ENCODE results near the gene MAVS.
"Not testable (repeated sequence)": the region's sequence is repeated elsewhere in the genome, so short reads cannot be mapped to it uniquely, and the experiment has no call there.

Gene MAVS

DNA sequence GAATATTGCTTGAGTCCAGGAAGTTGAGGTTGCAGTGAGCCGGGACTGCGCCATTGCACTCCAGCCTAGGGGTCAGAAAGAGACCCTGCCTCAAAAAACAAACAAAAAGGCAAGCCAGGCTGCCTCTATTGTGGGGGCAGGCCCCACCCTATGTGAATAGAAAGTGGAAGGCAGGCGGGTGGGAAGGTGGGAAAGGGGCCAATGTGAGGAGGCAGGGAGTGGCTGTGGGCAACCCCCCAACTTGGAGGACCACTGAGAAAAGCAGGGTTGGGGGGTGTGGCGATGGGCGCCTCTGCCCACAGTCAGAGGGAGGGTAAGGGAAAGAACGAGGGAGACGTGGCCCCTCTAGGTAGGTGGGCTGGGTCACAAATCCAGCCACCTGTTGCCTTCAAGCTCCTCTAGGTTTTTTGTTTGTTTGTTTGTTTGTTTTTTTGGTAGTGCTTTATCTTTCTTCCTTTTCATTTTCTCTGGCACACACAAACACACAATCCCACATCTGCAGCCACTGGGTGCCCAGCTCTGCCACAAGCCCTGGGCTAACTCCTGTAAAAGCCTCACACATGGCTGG lies 31.6 kb upstream of the MAVS start:
- in situ Hi-C loops (cut with MboI; ENCODE audit: low sequenced_read_pairs) = no loop called here

DNA sequence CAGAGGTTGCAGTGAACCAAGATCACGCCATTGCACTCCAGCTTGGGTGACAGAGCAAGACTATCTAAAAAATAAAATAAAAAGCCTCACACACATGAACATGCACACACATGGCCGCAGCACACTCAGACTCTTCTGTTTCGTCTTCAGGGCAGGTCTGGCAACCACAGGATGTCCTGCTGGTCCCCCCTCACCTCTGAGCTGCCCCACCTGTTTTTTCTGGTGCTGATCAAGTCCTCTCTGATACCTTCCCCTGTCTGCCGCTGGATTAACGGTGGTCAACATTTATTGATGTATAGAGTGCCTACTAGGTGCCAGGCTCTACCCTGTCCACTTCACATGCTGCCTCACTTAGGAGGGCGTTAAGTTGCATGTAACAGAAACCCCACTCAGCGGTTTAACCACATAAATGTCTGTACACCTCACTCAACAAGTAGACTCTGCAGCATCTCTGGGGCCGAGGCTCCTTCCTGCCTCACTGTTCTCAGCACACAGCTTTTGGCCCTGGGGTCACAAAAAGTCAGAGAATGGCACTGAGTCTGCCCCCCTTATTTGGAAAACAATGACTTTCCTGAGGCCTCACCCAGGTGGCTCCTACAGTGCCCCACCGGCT lies 30.8 kb upstream of the MAVS start:
- in situ Hi-C loops (cut with MboI; ENCODE audit: low sequenced_read_pairs) = no loop called here

DNA sequence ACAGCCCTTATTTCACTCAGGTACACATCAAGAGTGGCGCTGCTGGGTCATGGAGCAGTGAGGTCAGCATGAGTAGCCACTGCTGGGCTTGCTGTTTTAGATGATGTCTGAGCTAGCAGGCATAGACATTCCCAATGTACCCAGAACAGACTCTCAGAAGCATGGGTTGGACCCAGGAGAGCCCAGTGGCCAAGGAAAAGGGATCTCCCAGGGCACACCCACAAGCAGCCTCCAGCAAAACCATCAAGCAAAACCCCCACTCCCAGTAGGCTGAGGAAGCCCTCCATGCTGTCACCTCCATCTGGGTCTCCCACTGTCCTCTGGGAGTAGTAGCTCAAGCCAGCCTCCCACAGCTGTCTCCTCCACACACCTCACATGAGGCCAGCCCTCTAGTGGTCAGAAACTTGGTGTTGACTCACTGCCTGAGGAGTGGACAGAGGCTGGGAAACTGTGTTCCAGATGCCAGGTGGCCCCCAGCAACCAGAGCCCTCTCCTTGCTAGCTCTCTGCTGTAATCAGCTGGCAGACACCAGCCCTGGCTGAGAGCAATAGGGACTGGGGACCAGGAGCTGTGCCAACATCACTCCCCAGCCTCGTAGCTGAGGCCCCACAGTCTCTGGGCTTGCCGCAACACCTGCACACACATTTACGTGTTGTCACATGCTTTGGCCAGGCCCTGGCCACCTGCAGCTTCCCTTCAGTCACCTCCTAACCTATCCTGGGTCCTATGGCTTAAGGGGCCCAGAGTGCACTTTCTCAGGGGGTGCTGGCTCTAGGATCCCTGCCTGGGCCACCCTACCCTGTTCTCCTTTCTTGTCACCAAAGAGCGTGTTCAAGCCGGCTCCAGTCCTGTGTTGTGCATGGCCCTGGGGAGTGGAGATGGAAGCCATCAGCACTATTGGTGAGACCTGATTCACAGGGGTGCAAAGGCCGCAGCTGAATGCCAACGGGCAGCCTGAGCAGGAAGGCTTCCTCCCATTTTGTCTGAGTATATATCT lies 28.2 kb upstream of the MAVS start:
- in situ Hi-C loops (cut with MboI; ENCODE audit: low sequenced_read_pairs) = no loop called here

DNA sequence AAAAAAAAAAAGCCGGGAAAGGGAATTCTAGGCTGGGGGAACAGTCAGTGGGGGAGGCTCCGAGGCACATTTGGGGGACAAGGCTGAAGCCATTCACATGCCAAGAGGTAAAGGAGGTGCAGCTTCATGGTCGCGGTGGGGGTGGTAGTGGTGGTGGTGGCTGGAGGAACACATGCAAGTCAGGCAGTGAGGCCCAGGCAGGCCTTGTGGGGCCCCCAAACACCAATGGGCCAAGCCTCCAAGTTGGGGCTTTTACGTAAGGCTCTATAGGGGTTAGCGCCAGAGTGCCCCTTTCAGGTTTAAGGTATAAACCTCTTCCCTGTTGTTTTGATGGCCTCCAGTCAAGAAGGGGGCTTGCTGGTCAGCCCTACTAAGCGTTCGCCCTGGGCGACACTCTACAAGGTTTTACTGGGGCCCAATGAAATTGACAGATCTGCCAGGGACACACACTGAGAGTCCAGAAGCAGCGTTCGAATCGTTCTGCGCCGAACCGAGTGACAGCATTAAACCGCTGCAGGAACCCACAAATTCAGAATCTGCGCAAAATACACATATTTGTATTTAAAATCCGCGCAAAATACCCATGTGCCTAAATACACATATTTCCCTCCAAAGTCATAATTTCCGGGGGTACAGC lies 27.1 kb upstream of the MAVS start:
- in situ Hi-C loops (cut with MboI; ENCODE audit: low sequenced_read_pairs) = no loop called here

DNA sequence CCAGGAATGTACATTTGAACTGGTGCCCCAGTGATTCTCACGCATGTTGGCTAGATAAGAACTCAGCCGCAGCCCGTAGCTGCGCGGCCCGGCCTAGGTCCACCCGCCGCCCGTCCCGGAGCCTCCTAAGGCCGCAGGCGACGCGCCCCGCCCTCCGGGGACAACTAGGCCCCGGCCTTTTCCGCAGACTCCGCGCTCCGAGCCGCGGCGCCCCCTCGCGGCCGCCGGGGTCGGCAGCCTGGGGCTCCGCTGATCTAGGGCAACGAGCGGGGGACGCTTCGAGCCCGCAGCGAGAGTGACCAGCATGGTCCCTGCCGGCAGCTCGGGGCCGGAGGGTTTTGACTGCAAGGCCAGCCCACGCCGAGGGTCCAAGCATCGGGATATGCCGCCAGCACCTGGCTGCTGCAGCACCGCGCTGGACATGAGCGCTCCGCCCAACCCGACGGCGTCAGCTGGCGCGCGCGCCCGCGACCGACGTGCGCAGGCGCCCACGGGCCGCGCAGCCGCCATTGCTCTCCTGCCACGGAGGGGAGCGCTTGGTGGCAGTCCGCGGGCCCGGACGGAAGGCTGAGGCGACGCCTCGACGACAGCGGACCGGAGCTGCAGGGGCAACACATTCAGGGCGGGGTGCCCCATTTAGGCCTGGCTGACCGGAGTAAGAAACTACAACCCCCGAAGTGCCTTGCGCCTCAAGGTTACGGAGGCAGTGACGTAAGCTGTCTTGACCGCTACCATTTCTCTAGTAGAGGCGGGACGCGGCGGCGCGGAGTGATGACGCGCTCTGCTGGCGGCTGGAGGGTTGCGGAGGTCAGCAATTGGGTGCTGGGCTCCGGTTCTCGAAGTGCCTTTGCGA lies 26.4 kb upstream of the MAVS start, which contains the start of gene AP5S1:
AP5S1 (plus strand) TSS at position 500 of the 853 bp plus-strand sequence. CDS start 1,571 bp downstream, outside the sequence.
- in situ Hi-C loops (cut with MboI; ENCODE audit: low sequenced_read_pairs) = no loop called here

DNA sequence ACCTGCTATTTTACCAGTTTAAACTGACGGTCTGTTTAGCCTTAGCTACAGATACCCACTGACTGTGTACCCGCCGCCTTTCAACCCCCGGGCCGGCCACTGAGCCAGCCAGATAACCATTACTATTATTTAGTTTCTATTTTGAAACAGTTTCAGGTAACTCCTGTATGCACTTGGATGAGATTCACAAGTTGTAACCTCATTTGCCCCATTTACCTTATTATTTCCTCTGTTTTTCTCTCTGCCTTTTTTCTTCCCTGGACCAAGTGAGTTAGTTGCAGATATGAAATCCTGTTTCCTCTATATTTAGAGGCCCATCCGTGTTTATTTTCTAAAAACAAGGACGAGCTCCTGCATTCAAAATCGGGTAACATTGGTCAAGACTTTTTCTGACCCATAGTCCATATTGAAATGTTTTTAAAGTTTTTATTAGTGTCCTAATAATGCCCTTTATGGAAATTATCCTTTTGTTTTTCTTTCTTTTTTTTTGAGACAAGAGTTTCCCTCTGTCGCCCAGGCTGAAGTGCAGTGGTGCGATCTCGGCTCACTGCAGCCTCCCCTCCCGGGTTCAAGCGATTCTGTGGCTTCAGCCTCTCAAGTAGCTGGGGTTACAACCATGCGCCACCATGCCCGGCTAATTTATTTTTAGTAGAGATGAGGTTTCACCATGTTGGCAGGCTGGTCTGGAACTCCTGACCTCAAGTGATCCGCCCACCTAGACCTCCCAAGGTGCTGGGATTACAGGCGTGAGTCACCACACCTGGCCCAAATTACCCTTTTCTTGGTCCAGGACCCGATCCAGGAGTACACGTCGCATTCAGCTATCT lies 25.5 kb upstream of the MAVS start:
- in situ Hi-C loops (cut with MboI; ENCODE audit: low sequenced_read_pairs) = no loop called here

DNA sequence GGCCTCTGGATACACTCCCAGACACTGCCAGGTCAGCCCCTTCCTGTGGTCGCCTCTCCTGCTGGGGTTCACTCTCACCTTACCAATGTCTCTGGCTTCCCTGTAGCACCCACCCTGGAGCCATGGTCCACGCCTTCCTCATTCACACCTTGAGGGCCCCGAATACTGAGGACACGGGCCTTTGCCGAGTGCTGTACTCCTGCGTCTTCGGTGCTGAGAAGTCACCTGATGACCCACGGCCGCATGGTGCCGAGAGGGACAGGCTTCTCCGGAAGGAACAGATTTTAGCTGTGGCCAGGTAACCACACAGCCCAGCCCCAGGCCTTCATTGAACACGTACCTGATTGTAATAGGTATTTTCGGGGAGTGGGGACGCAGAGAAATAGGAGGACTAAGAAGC lies 24.6 kb upstream of the MAVS start:
- in situ Hi-C loops (cut with MboI; ENCODE audit: low sequenced_read_pairs) = no loop called here

DNA sequence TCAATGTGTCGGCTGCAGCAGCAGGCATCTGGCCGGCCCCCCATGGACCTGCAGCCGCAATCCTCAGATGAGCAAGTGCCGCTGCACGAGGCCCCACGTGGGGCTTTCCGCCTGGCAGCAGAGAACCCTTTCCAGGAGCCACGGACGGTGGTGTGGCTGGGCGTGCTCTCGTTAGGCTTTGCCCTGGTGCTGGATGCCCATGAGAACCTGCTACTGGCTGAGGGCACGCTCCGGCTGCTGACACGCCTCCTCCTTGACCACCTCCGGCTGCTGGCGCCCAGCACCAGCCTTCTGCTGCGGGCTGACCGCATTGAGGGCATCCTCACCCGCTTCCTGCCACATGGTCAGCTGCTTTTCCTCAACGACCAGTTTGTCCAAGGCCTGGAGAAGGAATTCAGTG lies 22.8 kb upstream of the MAVS start:
- in situ Hi-C loops (cut with MboI; ENCODE audit: low sequenced_read_pairs) = no loop called here

DNA sequence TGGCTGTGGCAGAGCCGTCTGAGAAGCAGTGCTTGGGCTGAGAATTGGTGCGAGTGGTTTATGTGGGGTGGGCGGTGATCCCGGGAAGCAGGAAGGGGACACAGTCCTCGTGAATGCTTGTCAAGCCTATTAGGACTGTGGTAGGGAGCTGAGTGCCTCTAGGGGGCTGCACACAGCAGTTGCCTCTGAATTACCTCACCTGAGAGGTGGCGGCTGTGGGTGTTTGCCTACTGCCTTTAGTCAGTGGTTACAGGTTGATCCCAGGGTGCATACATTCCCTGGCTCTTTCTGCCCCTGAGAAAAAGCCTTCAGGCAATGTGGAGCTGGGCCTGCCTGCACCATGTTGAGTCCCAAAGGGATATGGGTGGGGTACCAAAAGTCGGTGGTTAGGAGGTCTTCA lies 21.1 kb upstream of the MAVS start:
- in situ Hi-C loops (cut with MboI; ENCODE audit: low sequenced_read_pairs) = no loop called here

DNA sequence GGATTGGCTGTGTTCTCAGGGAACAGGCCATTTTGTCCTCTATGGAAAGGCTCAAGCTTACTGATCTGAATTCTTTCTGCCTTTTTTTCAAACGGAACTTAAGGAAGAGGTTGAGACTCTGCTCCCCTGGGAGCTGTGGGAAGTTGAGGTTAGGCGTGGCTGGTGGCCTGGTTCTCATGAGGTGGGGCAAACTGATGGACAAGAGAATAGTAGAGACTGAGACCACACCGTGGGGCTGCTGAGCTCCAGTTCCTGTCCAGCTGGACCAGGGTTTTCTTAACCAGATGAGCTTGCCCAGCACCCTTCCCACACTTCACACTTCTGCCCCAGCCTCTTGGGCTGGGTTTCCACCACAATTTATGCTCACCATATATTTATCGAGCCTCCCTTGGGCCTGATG lies 20.2 kb upstream of the MAVS start:
- in situ Hi-C loops (cut with MboI; ENCODE audit: low sequenced_read_pairs) = no loop called here

DNA sequence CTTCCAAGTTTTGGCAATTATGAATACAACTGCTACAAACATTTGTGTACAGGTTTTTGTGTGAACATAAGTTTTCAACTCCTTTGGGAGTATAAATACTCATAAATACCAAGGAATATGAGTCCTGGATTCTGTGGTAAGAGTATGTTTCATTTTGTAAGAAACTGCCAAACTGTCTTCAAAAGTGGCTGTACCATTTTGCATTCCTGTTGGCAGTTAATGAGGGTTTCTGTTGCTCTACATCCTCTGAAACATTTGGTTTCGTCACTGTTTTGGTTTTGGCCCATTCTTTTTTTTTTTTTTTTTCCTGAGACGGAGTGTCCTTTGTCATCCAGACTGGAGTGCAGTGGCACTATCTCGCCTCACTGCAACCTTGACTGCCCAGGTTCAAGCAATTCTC lies 17.8 kb upstream of the MAVS start:
- in situ Hi-C loops (cut with MboI; ENCODE audit: low sequenced_read_pairs) = no loop called here

DNA sequence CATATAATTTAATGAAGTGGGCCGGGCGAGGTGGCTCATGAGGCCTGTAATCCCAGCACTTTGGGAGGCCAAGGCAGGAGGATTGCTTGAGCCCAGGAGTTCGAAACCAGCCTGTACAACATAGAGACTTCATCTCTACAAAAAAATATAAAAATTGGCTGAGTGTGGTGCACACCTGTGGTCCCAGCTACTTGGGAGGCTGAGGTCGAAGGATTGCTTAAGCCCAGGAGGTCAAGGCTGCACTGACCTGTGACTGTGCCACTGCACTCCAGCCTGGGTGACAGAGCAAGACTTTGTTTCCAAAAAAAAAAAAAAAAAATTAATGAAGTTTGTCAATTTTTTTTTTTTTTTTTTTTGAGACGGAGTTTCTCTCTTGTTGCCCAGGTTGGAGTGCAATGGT lies 16.7 kb upstream of the MAVS start:
- in situ Hi-C loops (cut with MboI; ENCODE audit: low sequenced_read_pairs) = not testable (repeated sequence)

DNA sequence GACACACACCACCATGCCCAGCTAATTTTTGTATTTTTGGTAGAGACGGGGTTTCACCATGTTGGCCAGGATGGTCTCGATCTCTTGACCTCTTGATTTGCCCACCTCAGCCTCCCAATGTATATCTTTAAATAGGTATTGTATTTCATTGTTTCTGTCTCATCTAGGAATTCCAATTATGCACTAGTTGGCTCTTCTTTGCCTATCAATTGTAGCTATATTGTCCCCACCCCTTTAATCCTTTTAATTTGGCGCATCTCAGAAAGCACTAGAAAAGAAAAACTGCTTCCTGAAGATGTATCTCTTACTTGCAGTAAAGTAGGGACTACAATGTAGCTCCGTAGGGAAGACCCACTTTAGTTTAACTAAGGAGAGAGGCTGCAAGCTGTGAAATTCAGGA lies 10.5 kb upstream of the MAVS start:
- in situ Hi-C loops (cut with MboI; ENCODE audit: low sequenced_read_pairs) = no loop called here

DNA sequence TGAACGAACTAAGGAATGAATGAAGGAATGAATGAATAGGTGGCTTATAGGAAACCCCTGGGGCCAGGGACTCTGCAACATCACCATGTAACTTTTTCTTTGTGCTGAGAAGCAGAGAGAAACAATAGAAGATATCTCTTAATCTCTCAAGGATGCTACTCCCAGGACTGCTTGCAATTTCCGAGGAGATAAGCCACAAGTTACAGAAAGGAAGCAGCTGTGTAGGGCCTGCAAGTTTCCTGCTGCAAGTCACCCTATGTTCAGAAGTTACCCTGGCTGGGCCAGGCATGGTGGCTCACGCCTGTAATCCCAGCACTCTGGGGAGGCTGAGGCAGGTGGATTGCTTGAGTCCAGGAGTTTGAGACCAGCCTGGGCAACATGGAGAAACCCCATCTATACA lies 7.3 kb upstream of the MAVS start:
- in situ Hi-C loops (cut with MboI; ENCODE audit: low sequenced_read_pairs) = no loop called here

DNA sequence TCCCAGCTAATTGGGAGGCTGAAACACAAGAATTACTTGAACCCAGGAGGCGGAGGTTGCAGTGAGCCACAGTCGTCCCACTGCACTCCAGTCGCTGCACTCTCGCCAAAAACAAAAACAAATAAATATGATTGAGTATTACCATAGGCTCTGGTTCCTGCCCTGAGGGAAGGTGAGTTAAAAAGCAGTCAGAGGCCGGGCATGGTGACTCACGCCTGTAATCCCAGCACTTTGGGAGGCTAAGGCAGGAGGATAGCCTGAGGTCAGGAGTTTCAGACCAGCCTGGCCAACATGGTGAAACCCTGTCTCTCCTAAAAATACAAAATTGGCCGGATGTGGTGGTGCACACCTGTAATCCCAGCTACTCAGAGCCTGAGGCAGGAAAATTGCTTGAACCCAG lies 6.4 kb upstream of the MAVS start:
- in situ Hi-C loops (cut with MboI; ENCODE audit: low sequenced_read_pairs) = not testable (repeated sequence)

DNA sequence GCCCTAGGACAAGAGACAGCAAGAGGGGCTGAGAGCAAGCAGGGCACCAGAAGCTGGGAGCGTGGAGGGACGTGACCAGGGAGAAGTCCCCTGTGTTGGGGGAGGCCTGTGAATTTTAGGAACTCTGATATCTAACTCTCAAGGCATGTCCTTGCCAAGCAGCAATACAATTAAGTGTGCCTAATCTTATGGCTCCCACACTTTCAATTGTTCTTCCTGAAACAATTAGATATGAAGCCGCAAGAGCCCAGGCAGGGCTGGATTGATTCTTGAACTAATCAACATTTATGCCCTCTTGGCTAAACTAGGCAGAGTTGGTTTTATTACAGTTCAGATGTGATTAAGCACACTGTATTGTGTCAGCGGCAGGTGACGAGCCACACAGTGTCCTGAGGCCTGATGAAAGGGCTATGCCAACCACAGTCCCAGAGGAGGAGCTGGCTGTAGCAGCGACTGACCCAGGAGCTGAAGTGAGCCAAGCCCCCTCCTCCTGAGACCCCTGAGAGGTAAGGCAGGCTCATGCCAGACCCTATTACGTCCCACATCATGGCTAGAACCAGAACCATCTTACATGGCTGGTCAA lies 4.2 kb upstream of the MAVS start:
- in situ Hi-C loops (cut with MboI; ENCODE audit: low sequenced_read_pairs) = no loop called here

DNA sequence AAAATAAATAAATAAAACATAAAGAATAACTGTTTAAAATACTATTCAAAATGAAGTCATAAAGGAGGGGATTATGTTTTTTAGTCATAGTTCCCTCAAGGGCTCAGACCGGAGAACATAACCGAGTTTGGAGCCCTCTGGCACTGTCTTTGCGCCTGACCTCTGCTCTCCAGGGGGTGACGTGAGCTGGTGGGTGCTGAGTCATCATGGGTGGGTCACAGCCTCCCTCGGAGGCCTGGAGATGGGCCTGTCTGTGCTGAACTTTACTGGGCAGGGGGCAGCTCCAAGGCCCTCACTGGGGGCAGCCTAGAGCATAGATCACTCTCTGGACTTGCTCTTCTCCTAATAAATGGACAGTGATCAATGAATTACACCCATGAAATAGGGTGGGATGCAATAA lies 3.1 kb upstream of the MAVS start:
- in situ Hi-C loops (cut with MboI; ENCODE audit: low sequenced_read_pairs) = no loop called here

DNA sequence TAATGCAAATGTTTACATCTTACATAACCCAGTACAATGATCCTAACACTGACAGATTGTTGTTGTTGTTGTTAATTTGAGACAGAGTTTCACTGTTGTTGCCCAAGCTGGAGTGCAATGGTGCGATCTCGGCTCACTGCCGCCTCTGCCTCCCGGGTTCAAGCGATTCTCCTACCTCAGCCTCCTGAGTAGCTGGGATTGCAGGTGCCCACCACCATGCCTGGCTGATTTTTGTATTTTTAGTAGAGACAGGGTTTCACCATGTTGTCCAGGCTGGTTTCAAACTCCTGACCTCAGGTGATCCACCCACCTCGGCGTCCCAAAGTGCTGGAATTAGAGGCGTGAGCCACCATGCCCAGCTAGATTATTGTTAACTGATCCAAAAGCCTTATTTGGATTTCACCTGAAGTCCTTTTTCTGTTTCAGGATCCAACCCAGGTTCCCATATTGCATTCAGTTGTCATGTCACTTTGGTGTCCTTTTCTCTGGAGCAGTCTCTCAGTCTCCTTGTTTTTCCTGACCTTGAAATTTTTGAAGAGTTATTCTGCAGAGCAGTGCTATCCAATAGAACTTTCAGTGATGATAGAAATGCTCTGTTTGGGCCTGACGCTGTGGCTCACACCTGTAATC lies 2.5 kb upstream of the MAVS start:
- in situ Hi-C loops (cut with MboI; ENCODE audit: low sequenced_read_pairs) = not testable (repeated sequence)

DNA sequence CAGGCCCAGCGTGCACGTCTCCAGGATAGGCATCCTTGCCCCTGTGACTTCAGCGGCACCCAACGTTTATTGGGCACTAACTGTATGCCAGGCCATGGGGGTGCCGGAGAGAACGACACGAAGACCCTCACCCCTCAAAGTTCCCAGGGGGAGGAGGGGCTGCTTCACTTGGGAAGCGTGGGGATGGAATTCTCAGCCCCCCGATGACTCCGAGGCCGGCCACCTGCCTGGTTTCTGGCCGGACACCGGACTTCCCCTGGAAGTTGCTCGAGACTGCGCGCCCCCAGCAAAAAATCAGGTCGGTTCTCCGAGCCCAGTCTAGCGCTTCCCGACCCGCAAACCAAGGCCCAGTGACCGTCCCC lies 275 bp upstream of the MAVS start:
- in situ Hi-C loops (cut with MboI; ENCODE audit: low sequenced_read_pairs) = no loop called here

Measured in hTERT RPE-1 (cell line).